Measurements from ENCODE around the gene GTSE1. TPM values are rescaled to one million over a fixed set of nuclear protein-coding genes. Genes with fewer than 3 reads are reported as not detected.

The GTSE1 gene
- total RNA-seq, 1 experiment from 2014 or later, result 88.1 TPM

GRCh38 chr22:46362203-46362933 lies 65.7 kb downstream of the GTSE1 start:
- ChIA-PET CTCF (no interaction called here), POLR2A (ENCODE audit: low non-redundant PET) (no interaction called here)
- no peaks in the 10 kb centered on the region for H3K27me3 ChIP-seq (replicated peaks; ENCODE audit: insufficient read depth, low read depth, low read length, poor library complexity)
- intact Hi-C loops (cut with micrococcal nuclease; ENCODE audit: unreplicated experiment), result no loop called here
- peaks cover 3% of the 10 kb centered on the region for H3K36me3 ChIP-seq (ENCODE audit: insufficient read depth, low read length, poor library complexity, severe bottlenecking)
- BruUV-seq (replicated peaks), result no TSS peak
- H3K4me3 ChIP-seq (ENCODE audit: low read depth, low read length, poor library complexity, severe bottlenecking), result no peak overlapping the region
- H3K9me3 ChIP-seq (ENCODE audit: low read depth, low read length, poor library complexity, severe bottlenecking), result no peaks in the 10 kb centered on the region
- no peak for TF ChIP-seq EZH2 (IDR thresholded peaks at IDR 0.05; ENCODE audit: borderline replicate concordance, low read depth, low read length, poor library complexity, severe bottlenecking)
- no peak for TF ChIP-seq CTCF (conservative IDR thresholded peaks at IDR 0.05; ENCODE audit: low read depth, low read length)
- no peak overlapping the region for H3K27ac ChIP-seq (ENCODE audit: low read depth, low read length, poor library complexity, severe bottlenecking)
- H3K4me1 ChIP-seq (ENCODE audit: insufficient read depth, low read length, poor library complexity, severe bottlenecking), result no peaks in the 10 kb centered on the region
- no peak for DNase-seq (ENCODE audit: low spot score)

DNA sequence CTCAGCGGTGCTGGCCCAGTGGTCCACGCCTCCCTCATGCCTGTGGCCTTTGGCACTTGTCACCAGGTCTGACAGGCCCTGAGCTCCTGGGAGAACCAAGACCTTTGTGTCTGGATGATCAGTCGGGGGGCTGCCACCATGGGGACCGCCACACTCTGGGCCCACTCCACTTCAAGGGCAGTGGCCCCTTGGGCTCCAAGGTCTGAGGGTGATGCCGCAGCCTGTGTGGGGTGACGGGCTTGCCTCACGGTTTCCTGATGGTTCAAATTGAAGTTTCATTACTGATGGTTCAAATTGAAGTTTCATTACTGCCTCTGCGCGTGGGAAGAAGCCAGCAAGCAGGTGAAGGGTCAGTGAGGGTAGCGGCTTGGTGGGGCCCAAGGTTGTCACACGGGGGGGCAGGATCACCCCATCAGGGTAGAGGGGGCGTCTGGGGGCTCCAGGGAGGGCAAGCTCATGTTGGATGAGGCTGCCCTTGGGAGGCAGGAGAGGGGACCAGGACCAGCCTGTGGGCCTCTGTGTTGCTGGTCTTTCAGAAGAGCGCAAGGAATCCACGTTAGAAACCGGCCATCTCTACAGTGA lies 66.4 kb downstream of the GTSE1 start:
- H3K27me3 ChIP-seq (replicated peaks; ENCODE audit: insufficient read depth, low read depth, low read length, poor library complexity), result no peaks in the 10 kb centered on the region
- TF ChIP-seq EZH2 (IDR thresholded peaks at IDR 0.05; ENCODE audit: borderline replicate concordance, low read depth, low read length, poor library complexity, severe bottlenecking), result no peak
- TF ChIP-seq CTCF (conservative IDR thresholded peaks at IDR 0.05; ENCODE audit: low read depth, low read length), result no peak
- ChIA-PET CTCF (no interaction called here), POLR2A (ENCODE audit: low non-redundant PET) (no interaction called here)
- no peaks in the 10 kb centered on the region for H3K4me1 ChIP-seq (ENCODE audit: insufficient read depth, low read length, poor library complexity, severe bottlenecking)
- BruUV-seq (replicated peaks), result no TSS peak
- DNase-seq (ENCODE audit: low spot score), result no peak
- no peaks in the 10 kb centered on the region for H3K9me3 ChIP-seq (ENCODE audit: low read depth, low read length, poor library complexity, severe bottlenecking)
- H3K36me3 ChIP-seq (ENCODE audit: insufficient read depth, low read length, poor library complexity, severe bottlenecking), result no peaks in the 10 kb centered on the region
- no peak overlapping the region for H3K4me3 ChIP-seq (ENCODE audit: low read depth, low read length, poor library complexity, severe bottlenecking)
- intact Hi-C loops (cut with micrococcal nuclease; ENCODE audit: unreplicated experiment), result no loop called here
- no peak overlapping the region for H3K27ac ChIP-seq (ENCODE audit: low read depth, low read length, poor library complexity, severe bottlenecking)

DNA sequence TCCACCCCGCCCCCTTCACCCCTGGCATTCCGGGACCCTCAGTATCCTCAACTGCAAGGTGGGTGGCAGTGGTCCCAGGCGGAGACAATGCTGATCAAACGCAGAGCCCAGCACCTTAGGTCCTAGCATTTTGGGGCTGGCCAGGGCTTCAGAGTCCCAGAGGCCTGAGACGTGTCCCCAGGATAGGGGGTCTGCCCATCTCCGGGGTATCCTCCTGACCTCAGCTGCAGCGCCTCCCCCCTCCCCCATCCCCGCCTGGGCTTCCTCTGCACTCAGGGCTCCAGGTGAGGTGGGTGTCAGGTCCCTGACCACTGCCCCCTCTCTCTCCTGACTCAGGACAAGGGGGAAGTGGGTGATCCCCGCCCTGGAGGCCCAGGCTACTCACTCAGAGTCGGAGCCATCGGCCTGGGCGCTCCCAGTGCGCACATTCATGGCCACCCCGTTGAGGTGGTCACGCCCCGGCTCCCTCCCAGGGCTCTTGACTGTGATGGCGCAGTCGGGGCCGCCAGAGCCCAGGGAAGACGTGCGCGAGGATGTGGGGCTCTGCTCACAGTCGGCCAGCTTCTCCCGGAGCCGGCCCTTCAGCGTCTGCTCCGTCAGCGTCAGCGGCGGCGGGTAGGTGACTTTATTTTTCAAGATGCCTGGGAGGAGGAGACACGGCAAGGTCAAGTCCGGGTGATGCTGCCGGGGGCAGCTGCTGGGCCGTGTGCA lies 67.1 kb downstream of the GTSE1 start:
- BruUV-seq (replicated peaks), result no TSS peak
- Histone ChIP-seq H3K27ac (ENCODE audit: low read depth, low read length, poor library complexity, severe bottlenecking) (no peak overlapping the region), H3K4me1 (ENCODE audit: insufficient read depth, low read length, poor library complexity, severe bottlenecking) (no peaks in the 10 kb centered on the region), H3K36me3 (ENCODE audit: insufficient read depth, low read length, poor library complexity, severe bottlenecking) (no peaks in the 10 kb centered on the region), H3K27me3 (replicated peaks; ENCODE audit: insufficient read depth, low read depth, low read length, poor library complexity) (no peaks in the 10 kb centered on the region), H3K9me3 (ENCODE audit: low read depth, low read length, poor library complexity, severe bottlenecking) (no peaks in the 10 kb centered on the region), H3K4me3 (ENCODE audit: low read depth, low read length, poor library complexity, severe bottlenecking) (no peak overlapping the region)
- no peak for DNase-seq (ENCODE audit: low spot score)
- TF ChIP-seq CTCF (conservative IDR thresholded peaks at IDR 0.05; ENCODE audit: low read depth, low read length) (no peak), EZH2 (IDR thresholded peaks at IDR 0.05; ENCODE audit: borderline replicate concordance, low read depth, low read length, poor library complexity, severe bottlenecking) (no peak)
- intact Hi-C loops (cut with micrococcal nuclease; ENCODE audit: unreplicated experiment), result no loop called here
- ChIA-PET POLR2A (ENCODE audit: low non-redundant PET) (no interaction called here), CTCF (no interaction called here)

Data from A673 (cell line).